HepG2 (cell line): ENCODE results near the gene SPN. TPM values are rescaled to one million over a fixed set of nuclear protein-coding genes. Genes with fewer than 3 reads are reported as not detected.

Source experiments
- AGO1 ChIP-seq: fragments of 200-400 bp; formaldehyde crosslinking; IDR thresholded peaks from 2 replicates; pipeline ENCODE4 v1.6.1; 2017; ENCODE audit warnings: mild to moderate bottlenecking, low read depth, low read length, moderate library complexity; ENCODE audit not compliant: poor library complexity, severe bottlenecking
- ARHGAP35 ChIP-seq: sonication (generic); formaldehyde crosslinking; IDR thresholded peaks from 2 replicates; pipeline ENCODE4 v1.9.0; 2022; ENCODE audit warnings: mild to moderate bottlenecking, inconsistent platforms, moderate library complexity, missing genetic modification reagents, borderline replicate concordance
- CCAR2 ChIP-seq: fragments of 200-400 bp; formaldehyde crosslinking; optimal IDR thresholded peaks from 2 replicates; pipeline ENCODE3; 2018; ENCODE audit warnings: low read depth, mild to moderate bottlenecking, low read length, moderate library complexity
- GZF1 ChIP-seq: sonication (generic); formaldehyde crosslinking; IDR thresholded peaks from 2 replicates; pipeline ENCODE4 v1.5.1; 2020; ENCODE audit warnings: mild to moderate bottlenecking, missing genetic modification reagents
- HES4 ChIP-seq: sonication (generic); formaldehyde crosslinking; IDR thresholded peaks from 2 replicates; pipeline ENCODE4 v1.9.0; 2021; ENCODE audit warnings: mild to moderate bottlenecking, missing genetic modification reagents, borderline replicate concordance
- HMG20A ChIP-seq: IDR thresholded peaks from 2 replicates; pipeline ENCODE4 v1.6.1; 2016; ENCODE audit warnings: borderline replicate concordance
- MYC ChIP-seq: sonication (generic); formaldehyde crosslinking; IDR thresholded peaks from 2 replicates; pipeline ENCODE4 v1.9.0; 2021; ENCODE audit warnings: missing genetic modification reagents, borderline replicate concordance
- NFRKB ChIP-seq: fragments of 450-650 bp; IDR thresholded peaks from 2 replicates; pipeline ENCODE4 v1.6.1; 2017
- NFYB ChIP-seq: sonication (generic); formaldehyde crosslinking; IDR thresholded peaks from 2 replicates; pipeline ENCODE4 v1.4.0; 2020; ENCODE audit warnings: missing genetic modification reagents
- NR2C2 ChIP-seq: sonication (generic); formaldehyde crosslinking; IDR thresholded peaks from 2 replicates; pipeline ENCODE4 v1.4.0; 2020; ENCODE audit warnings: missing genetic modification reagents, mild to moderate bottlenecking, moderate library complexity, borderline replicate concordance
- ZBTB21 ChIP-seq: sonication (generic); formaldehyde crosslinking; IDR thresholded peaks from 2 replicates; pipeline ENCODE4 v1.4.0; 2020; ENCODE audit warnings: missing genetic modification reagents
- ZBTB8A ChIP-seq: sonication (generic); formaldehyde crosslinking; IDR thresholded peaks from 2 replicates; pipeline ENCODE4 v1.4.0; 2020; ENCODE audit warnings: mild to moderate bottlenecking, low read depth, missing genetic modification reagents, borderline replicate concordance
- ZEB1 ChIP-seq: IDR thresholded peaks from 2 replicates; pipeline ENCODE4 v1.6.1; 2012; ENCODE audit warnings: mild to moderate bottlenecking, low read depth, inconsistent platforms; ENCODE audit not compliant: insufficient replicate concordance
- ZNF263 ChIP-seq: sonication (generic); formaldehyde crosslinking; IDR thresholded peaks from 2 replicates; pipeline ENCODE4 v1.4.0; 2020; ENCODE audit warnings: missing genetic modification reagents
- ZNF556 ChIP-seq: sonication (generic); formaldehyde crosslinking; IDR thresholded peaks from 2 replicates; pipeline ENCODE4 v1.4.0; 2020; ENCODE audit warnings: mild to moderate bottlenecking, missing genetic modification reagents, borderline replicate concordance
- ZNF644 ChIP-seq: IDR thresholded peaks from 2 replicates; pipeline ENCODE4 v1.6.1; 2016; ENCODE audit warnings: low read depth
- ZNF670 ChIP-seq: sonication (generic); formaldehyde crosslinking; IDR thresholded peaks from 2 replicates; pipeline ENCODE4 v1.8.0; 2022; ENCODE audit warnings: mild to moderate bottlenecking, missing genetic modification reagents, borderline replicate concordance
- polyA plus RNA-seq, 8 experiments: library from polyadenylated mRNA; depleted of rRNA in 3 of 8; stranded (reverse) in 7 of 8; unstranded in 1 of 8; fragments of >200 nt; fragmentation: Illumina TruSeq in 4 of 8; extraction: Trizol in 4 of 8; gene quantifications; 2 replicates each; pipeline versions ENCODE4 v1.2.1 to v1.2.3, GENCODE V29; 2011 to 2016; ENCODE audit warnings: low read depth in 4 of 8, missing spikeins in 1 of 8, mixed read lengths in 1 of 8; ENCODE audit not compliant: insufficient read depth in 1 of 8
- total RNA-seq, 5 experiments: library from RNA; depleted of rRNA; stranded (reverse); fragments of >200 nt; fragmentation: Illumina TruSeq; extraction: Trizol; gene quantifications; 2 replicates each; pipeline ENCODE4 v1.2.3, GENCODE V29; 2016; ENCODE audit warnings: low read depth in 1 of 5
- TF ChIP-seq, protein P1 (sequence below): sonication (generic); formaldehyde crosslinking; conservative IDR thresholded peaks from 2 replicates; pipeline ENCODE4 v1.8.0; 2022; ENCODE audit warnings: mild to moderate bottlenecking, moderate library complexity, missing genetic modification reagents
- TF ChIP-seq, protein P2 (sequence below): sonication (generic); formaldehyde crosslinking; IDR thresholded peaks from 2 replicates; pipeline ENCODE4 v1.8.0; 2022; ENCODE audit warnings: mild to moderate bottlenecking, missing genetic modification reagents, borderline replicate concordance
- TF ChIP-seq, protein P3 (sequence below): sonication (generic); formaldehyde crosslinking; conservative IDR thresholded peaks from 2 replicates; pipeline ENCODE4 v1.8.1; 2023; ENCODE audit warnings: missing genetic modification reagents
- TF ChIP-seq, protein P4 (sequence below): IDR thresholded peaks from 2 replicates; pipeline ENCODE4 v1.6.1; 2012; ENCODE audit warnings: low read depth, low read length, improper control_type of control experiment
- TF ChIP-seq, protein P5 (sequence below): IDR thresholded peaks from 2 replicates; pipeline ENCODE4 v1.6.1; 2012; ENCODE audit warnings: inconsistent platforms
- TF ChIP-seq, protein P6 (sequence below): IDR thresholded peaks from 2 replicates; pipeline ENCODE4 v1.6.1; 2016; ENCODE audit warnings: mild to moderate bottlenecking

SPN gene
- total and polyA plus RNA-seq, 2 of the 13 experiments (the other 11 are each of a cell fraction or from before 2014, with no cell fraction given): 0.22 to 1.6 TPM

DNA sequence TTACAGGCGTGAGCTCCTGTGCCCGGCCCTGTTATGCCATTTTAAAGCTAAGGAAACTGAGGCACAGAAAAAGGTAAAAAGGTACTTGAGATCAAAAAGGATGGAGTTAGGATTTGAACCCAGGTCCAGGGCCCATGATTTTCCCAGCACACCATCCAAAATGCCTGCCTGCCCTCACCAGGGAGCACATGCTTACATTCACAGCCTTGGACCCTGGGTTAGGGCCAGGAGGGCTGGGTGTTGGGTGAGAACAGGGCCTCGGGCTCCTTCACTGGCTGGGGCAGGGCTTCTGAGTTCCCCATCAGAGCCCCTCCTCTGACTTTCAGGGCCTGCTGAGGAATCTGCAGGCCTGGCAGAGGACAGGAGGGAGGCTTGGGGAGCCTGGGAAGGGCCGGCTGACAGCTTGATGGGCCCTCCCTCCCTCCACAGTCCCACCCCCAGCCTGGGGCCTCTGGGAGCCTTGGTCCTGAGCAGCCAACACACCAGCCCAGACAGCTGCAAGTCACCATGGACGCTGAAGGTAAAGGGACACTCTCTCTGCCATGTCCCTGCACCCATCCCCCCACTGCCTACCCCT, 15.7 kb downstream of the SPN start, which contains the start of gene QPRT (continued):
- no peak for TF ChIP-seq ZBTB8A (CRISPR knock-in tag)
- no peak for TF ChIP-seq HMG20A (CRISPR knock-in tag)
- TF ChIP-seq CCAR2: no peak
- TF ChIP-seq NR2C2: no peak
- no peak for TF ChIP-seq ZEB1
- no peak for TF ChIP-seq ARHGAP35 (CRISPR knock-in tag)
- TF ChIP-seq NFRKB: no peak
- TF ChIP-seq ZNF263: peak; percentile 49
- TF ChIP-seq HES4 (CRISPR knock-in tag): no peak
- TF ChIP-seq, protein P1, sequence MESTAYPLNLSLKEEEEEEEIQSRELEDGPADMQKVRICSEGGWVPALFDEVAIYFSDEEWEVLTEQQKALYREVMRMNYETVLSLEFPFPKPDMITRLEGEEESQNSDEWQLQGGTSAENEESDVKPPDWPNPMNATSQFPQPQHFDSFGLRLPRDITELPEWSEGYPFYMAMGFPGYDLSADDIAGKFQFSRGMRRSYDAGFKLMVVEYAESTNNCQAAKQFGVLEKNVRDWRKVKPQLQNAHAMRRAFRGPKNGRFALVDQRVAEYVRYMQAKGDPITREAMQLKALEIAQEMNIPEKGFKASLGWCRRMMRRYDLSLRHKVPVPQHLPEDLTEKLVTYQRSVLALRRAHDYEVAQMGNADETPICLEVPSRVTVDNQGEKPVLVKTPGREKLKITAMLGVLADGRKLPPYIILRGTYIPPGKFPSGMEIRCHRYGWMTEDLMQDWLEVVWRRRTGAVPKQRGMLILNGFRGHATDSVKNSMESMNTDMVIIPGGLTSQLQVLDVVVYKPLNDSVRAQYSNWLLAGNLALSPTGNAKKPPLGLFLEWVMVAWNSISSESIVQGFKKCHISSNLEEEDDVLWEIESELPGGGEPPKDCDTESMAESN: no peak
- TF ChIP-seq GZF1 (CRISPR knock-in tag): no peak
- TF ChIP-seq, protein P2, sequence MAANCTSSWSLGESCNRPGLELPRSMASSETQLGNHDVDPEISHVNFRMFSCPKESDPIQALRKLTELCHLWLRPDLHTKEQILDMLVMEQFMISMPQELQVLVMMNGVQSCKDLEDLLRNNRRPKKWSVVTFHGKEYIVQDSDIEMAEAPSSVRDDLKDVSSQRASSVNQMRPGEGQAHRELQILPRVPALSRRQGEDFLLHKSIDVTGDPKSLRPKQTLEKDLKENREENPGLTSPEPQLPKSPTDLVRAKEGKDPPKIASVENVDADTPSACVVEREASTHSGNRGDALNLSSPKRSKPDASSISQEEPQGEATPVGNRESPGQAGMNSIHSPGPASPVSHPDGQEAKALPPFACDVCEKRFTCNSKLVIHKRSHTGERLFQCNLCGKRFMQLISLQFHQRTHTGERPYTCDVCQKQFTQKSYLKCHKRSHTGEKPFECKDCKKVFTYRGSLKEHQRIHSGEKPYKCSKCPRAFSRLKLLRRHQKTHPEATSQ (CRISPR knock-in tag): no peak; the same call in 1 of the 2 replicates
- TF ChIP-seq, protein P3, sequence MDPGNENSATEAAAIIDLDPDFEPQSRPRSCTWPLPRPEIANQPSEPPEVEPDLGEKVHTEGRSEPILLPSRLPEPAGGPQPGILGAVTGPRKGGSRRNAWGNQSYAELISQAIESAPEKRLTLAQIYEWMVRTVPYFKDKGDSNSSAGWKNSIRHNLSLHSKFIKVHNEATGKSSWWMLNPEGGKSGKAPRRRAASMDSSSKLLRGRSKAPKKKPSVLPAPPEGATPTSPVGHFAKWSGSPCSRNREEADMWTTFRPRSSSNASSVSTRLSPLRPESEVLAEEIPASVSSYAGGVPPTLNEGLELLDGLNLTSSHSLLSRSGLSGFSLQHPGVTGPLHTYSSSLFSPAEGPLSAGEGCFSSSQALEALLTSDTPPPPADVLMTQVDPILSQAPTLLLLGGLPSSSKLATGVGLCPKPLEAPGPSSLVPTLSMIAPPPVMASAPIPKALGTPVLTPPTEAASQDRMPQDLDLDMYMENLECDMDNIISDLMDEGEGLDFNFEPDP: 0 out of 2 replicates have a peak, but pooled peaks have one; percentile 76
- TF ChIP-seq, protein P4, sequence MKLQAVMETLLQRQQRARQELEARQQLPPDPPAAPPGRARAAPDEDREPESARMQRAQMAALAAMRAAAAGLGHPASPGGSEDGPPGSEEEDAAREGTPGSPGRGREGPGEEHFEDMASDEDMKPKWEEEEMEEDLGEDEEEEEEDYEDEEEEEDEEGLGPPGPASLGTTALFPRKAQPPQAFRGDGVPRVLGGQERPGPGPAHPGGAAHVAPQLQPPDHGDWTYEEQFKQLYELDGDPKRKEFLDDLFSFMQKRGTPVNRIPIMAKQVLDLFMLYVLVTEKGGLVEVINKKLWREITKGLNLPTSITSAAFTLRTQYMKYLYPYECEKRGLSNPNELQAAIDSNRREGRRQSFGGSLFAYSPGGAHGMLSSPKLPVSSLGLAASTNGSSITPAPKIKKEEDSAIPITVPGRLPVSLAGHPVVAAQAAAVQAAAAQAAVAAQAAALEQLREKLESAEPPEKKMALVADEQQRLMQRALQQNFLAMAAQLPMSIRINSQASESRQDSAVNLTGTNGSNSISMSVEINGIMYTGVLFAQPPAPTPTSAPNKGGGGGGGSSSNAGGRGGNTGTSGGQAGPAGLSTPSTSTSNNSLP: no peak
- no peak for TF ChIP-seq NFYB (CRISPR knock-in tag)
- TF ChIP-seq ZNF670 (CRISPR knock-in tag): no peak
- no peak for TF ChIP-seq ZBTB21
- TF ChIP-seq ZNF556 (CRISPR knock-in tag): no peak
- no peak for TF ChIP-seq AGO1
- TF ChIP-seq MYC (CRISPR knock-in tag): peak; percentile 19; the same call in 1 of the 2 replicates
- TF ChIP-seq ZNF644 (CRISPR knock-in tag): no peak
- TF ChIP-seq, protein P5, sequence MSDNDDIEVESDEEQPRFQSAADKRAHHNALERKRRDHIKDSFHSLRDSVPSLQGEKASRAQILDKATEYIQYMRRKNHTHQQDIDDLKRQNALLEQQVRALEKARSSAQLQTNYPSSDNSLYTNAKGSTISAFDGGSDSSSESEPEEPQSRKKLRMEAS: no peak; the same call in 1 of the 2 replicates
- TF ChIP-seq, protein P6, sequence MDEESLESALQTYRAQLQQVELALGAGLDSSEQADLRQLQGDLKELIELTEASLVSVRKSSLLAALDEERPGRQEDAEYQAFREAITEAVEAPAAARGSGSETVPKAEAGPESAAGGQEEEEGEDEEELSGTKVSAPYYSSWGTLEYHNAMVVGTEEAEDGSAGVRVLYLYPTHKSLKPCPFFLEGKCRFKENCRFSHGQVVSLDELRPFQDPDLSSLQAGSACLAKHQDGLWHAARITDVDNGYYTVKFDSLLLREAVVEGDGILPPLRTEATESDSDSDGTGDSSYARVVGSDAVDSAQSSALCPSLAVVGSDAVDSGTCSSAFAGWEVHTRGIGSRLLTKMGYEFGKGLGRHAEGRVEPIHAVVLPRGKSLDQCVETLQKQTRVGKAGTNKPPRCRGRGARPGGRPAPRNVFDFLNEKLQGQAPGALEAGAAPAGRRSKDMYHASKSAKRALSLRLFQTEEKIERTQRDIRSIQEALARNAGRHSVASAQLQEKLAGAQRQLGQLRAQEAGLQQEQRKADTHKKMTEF (CRISPR knock-in tag): no peak
